Measurements from ENCODE around the gene DKK1. TPM values are rescaled to one million over a fixed set of nuclear protein-coding genes. Genes with fewer than 3 reads are reported as not detected.

DKK1 gene
- total and polyA plus RNA-seq, 2 of the 13 experiments (the other 11 are each of a cell fraction or from before 2014, with no cell fraction given), result 123 to 262 TPM

GRCh38 chr10:52300599-52301277 is 13.3 kb upstream of the DKK1 start (continued):
- TF ChIP-seq GMEB1 (CRISPR knock-in tag; IDR thresholded peaks at IDR 0.05; ENCODE audit: borderline replicate concordance) (no peak), ZNF713 (CRISPR knock-in tag; IDR thresholded peaks at IDR 0.05) (no peak), GABPB1 (CRISPR knock-in tag; IDR thresholded peaks at IDR 0.05) (no peak), TFDP1 (CRISPR knock-in tag; IDR thresholded peaks at IDR 0.05; ENCODE audit: borderline replicate concordance) (no peak)

GRCh38 chr10:52308251-52309031 is 5.6 kb upstream of the DKK1 start:
- in situ Hi-C loops (cut with HindIII; ENCODE audit: extremely low pct_ligation_motif_present, low pct_unique_long_range_greater_than_20kb), result no loop called here
- peak overlapping the region; percentile 68 for H2AFZ ChIP-seq (ENCODE audit: low read length)
- DNase-seq (ENCODE audit: low spot score) (peak; percentile 72), FAIRE-seq (peak; percentile 47), ATAC-seq (peak; percentile 93)
- H3K9me3 ChIP-seq (ENCODE audit: low read length), result no peaks in the 10 kb centered on the region
- H3K4me2 ChIP-seq (ENCODE audit: low read depth, low read length), result peak overlapping the region; percentile 83
- H4K20me1 ChIP-seq (ENCODE audit: insufficient read depth, low read length), result no peaks in the 10 kb centered on the region
- H3K4me1 ChIP-seq (ENCODE audit: insufficient read depth, low read length), result peaks cover 31% of the 10 kb centered on the region
- H3K79me2 ChIP-seq (ENCODE audit: insufficient read depth, low read length), result no peaks in the 10 kb centered on the region
- H3K4me3 ChIP-seq (replicated peaks in 1 of 3; ENCODE audit: insufficient read depth in 1 of 3, low read depth in 2 of 3, low read length in 3 of 3), result peak overlapping the region; percentile 56 to 70 (median 59)
- no peaks in the 10 kb centered on the region for H3K36me3 ChIP-seq (replicated peaks in 1 of 2; ENCODE audit: control insufficient read depth in 1 of 2, insufficient read depth in 2 of 2, low read length in 2 of 2)
- intact Hi-C loops (cut with micrococcal nuclease; ENCODE audit: unreplicated experiment), result loop anchor here (1.0 to 2.0 kb wide), 6 partner anchors 93 to 472 kb away; no protein-coding TSS in a partner anchor
- no TSS peak for BruUV-seq (replicated peaks)
- ChIA-PET CTCF (ENCODE audit: low intra/inter-chr PET ratio, low total read pairs) (interaction anchor here (1.0 to 4.1 kb wide), 4 partner anchors 93 to 258 kb away, joined by 3 to 121 read pairs (median 24); no protein-coding TSS in a partner anchor), POLR2A (interaction anchor here (1.3 to 1.9 kb wide), 2 partner anchors 179 to 258 kb away, joined by 5 to 18 read pairs; no protein-coding TSS in a partner anchor)
- H3K27ac ChIP-seq (ENCODE audit: extremely low read length, insufficient read depth, low read length), result peak overlapping the region; percentile 50
- peak overlapping the region; percentile 48 for H3K9ac ChIP-seq (ENCODE audit: insufficient read depth, low read depth, low read length)
- peaks cover 0 to 6% of the 10 kb centered on the region in 2 experiments; a peak in 2 of 5 replicates for H3K27me3 ChIP-seq (ENCODE audit: control insufficient read depth in 1 of 2, insufficient read depth in 2 of 2, low read length in 2 of 2)
- 2% methylated on average over 39 of the region's 40 CpGs for WGBS (ENCODE audit: low lambda C conversion rate)
- no peak for TF ChIP-seq HMG20B (CRISPR knock-in tag; conservative IDR thresholded peaks at IDR 0.05)
- peak; percentile 50; the same call in 1 of the 2 replicates for TF ChIP-seq KAT8 (CRISPR knock-in tag; IDR thresholded peaks at IDR 0.05)
- TF ChIP-seq SIN3B (IDR thresholded peaks at IDR 0.05; ENCODE audit: low read length), result no peak
- no peak for TF ChIP-seq FOXA3 (CRISPR knock-in tag; IDR thresholded peaks at IDR 0.05)
- no peak for TF ChIP-seq SIX1 (CRISPR knock-in tag; IDR thresholded peaks at IDR 0.05; ENCODE audit: borderline replicate concordance)
- TF ChIP-seq PBX3 (CRISPR knock-in tag; IDR thresholded peaks at IDR 0.05; ENCODE audit: borderline replicate concordance), result no peak
- TF ChIP-seq ZMYM3 (CRISPR knock-in tag; IDR thresholded peaks at IDR 0.05), result 0 out of 2 replicates have a peak, but pooled peaks have one; percentile 53
- TF ChIP-seq ARHGAP35 (CRISPR knock-in tag; IDR thresholded peaks at IDR 0.05; ENCODE audit: borderline replicate concordance), result peak; percentile 78
- TF ChIP-seq RAD51 (IDR thresholded peaks at IDR 0.05; ENCODE audit: borderline replicate concordance), result no peak
- TF ChIP-seq ELF3 (CRISPR knock-in tag; IDR thresholded peaks at IDR 0.05), result no peak
- TF ChIP-seq ETS1 (CRISPR knock-in tag; IDR thresholded peaks at IDR 0.05), result no peak
- peak; percentile 43; the same call in 1 of the 2 replicates for TF ChIP-seq WIZ (CRISPR knock-in tag; IDR thresholded peaks at IDR 0.05)

Measured in HepG2 (cell line).